ENCODE results near the gene ZFAND3. TPM values are rescaled to one million over a fixed set of nuclear protein-coding genes. Genes with fewer than 3 reads are reported as not detected.

The ZFAND3 gene
- total RNA-seq, 2 experiments from 2014 or later = 8.3 to 33.8 TPM

DNA sequence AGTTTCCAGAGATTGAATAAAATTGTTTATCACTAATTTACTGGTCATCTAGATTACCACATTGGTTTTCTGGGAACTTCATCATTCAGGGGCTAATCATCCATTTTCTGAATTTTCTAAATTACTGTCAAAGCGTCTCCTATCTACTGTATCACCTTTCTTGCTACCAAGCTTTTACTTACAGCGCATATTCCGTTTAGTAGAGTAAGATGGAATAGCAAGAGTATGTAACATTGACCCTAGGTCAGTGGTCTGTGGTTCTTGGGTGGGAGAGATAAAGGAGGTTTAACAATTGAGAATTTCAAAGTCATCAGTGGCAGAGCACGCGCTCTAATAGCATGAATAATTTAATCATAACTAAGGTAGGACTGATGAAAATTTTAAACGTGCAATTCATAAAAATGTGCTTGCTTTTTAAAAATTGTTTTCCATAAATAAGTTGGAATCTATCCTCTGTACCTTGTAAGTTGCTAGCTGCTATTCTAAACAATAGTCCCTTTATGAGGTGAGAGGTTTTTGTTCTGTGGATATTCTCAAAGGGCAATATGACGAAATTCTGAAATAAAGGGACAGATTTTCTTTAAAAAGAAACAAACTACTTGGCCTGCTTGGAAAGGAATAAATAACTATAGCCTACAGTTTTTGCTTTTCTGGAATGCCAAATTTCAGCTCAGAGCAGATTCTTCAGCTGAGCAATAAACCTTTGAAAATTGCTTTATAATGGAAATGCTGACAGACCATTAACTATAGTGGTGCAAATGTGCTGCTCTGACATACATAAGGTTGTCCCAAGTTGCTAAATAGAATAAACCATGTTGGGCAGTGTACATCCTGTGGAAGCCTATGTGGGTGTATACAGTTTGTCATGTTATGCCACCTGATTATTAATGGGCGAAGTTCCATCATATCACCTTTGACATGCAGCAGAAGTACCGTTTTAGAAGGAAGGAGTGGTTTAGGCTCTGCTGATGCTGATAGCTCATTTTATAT is 84.1 kb downstream of the ZFAND3 start:
- H3K36me3 ChIP-seq (ENCODE audit: insufficient read depth, low read length) = no peaks in the 10 kb centered on the region
- no TSS peak for BruUV-seq (replicated peaks)
- intact Hi-C loops (cut with micrococcal nuclease; ENCODE audit: unreplicated experiment) = no loop called here
- H3K9me3 ChIP-seq (ENCODE audit: low read length) = no peaks in the 10 kb centered on the region
- H3K27ac ChIP-seq (ENCODE audit: low read depth, low read length, poor library complexity, severe bottlenecking) = no peak overlapping the region
- no peak overlapping the region for H3K4me2 ChIP-seq (ENCODE audit: low read length)
- peaks cover 4% of the 10 kb centered on the region for H3K79me2 ChIP-seq (ENCODE audit: insufficient read depth, low read depth, low read length)
- no peak overlapping the region for H2AFZ ChIP-seq (ENCODE audit: low read length)
- no peaks in the 10 kb centered on the region for H3K4me1 ChIP-seq (ENCODE audit: insufficient read depth, low read length, poor library complexity, severe bottlenecking)
- TF ChIP-seq, protein P1, sequence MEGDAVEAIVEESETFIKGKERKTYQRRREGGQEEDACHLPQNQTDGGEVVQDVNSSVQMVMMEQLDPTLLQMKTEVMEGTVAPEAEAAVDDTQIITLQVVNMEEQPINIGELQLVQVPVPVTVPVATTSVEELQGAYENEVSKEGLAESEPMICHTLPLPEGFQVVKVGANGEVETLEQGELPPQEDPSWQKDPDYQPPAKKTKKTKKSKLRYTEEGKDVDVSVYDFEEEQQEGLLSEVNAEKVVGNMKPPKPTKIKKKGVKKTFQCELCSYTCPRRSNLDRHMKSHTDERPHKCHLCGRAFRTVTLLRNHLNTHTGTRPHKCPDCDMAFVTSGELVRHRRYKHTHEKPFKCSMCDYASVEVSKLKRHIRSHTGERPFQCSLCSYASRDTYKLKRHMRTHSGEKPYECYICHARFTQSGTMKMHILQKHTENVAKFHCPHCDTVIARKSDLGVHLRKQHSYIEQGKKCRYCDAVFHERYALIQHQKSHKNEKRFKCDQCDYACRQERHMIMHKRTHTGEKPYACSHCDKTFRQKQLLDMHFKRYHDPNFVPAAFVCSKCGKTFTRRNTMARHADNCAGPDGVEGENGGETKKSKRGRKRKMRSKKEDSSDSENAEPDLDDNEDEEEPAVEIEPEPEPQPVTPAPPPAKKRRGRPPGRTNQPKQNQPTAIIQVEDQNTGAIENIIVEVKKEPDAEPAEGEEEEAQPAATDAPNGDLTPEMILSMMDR (conservative IDR thresholded peaks at IDR 0.05; ENCODE audit: low read length) = no peak
- TF ChIP-seq EZH2phosphoT487 (IDR thresholded peaks at IDR 0.05; ENCODE audit: borderline replicate concordance, low read depth, low read length) = no peak
- H3K4me3 ChIP-seq (ENCODE audit: low read depth, low read length, poor library complexity, severe bottlenecking) = no peak overlapping the region
- H3K9me2 ChIP-seq (ENCODE audit: insufficient read depth, low read length) = no peaks in the 10 kb centered on the region
- peaks cover 28% of the 10 kb centered on the region for H4K20me1 ChIP-seq (ENCODE audit: insufficient read depth, low read length)
- no peak for DNase-seq (ENCODE audit: low spot score)
- ChIA-PET POLR2A (interaction anchor here (0.6 to 1.3 kb wide), 3 partner anchors 16 to 88 kb away, joined by 3 to 5 read pairs (median 4); no protein-coding TSS in a partner anchor), CTCF (ENCODE audit: unreplicated experiment) (no interaction called here)

DNA sequence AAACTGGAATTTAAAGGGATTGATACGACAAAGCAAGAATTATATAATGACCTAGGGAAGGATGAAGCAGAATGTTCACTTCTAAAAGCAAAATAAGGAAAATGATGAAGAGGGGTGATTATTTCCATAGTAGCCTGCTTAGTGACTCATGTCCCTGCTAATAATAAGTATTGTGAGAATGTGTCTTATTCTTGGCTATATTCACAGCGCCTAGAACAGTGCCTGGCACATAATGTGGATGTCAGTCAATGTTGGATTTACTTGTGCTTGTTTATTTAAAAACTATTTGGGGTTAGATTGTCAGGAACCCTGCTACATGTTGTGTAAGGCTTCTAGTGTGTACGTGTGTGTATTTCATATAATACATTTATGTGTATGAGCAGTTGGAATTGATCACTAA is 85.1 kb downstream of the ZFAND3 start:
- peaks cover 4% of the 10 kb centered on the region for H3K79me2 ChIP-seq (ENCODE audit: insufficient read depth, low read depth, low read length)
- H2AFZ ChIP-seq (ENCODE audit: low read length) = no peak overlapping the region
- CTCF ChIA-PET (ENCODE audit: unreplicated experiment) = no interaction called here
- H3K4me1 ChIP-seq (ENCODE audit: insufficient read depth, low read length, poor library complexity, severe bottlenecking) = no peaks in the 10 kb centered on the region
- no peak for TF ChIP-seq EZH2phosphoT487 (IDR thresholded peaks at IDR 0.05; ENCODE audit: borderline replicate concordance, low read depth, low read length)
- TF ChIP-seq, protein P1 (conservative IDR thresholded peaks at IDR 0.05; ENCODE audit: low read length) = no peak
- no peaks in the 10 kb centered on the region for H3K9me2 ChIP-seq (ENCODE audit: insufficient read depth, low read length)
- BruUV-seq (replicated peaks) = no TSS peak
- no peaks in the 10 kb centered on the region for H3K9me3 ChIP-seq (ENCODE audit: low read length)
- POLR2A ChIA-PET = no interaction called here
- no peak overlapping the region for H3K4me3 ChIP-seq (ENCODE audit: low read depth, low read length, poor library complexity, severe bottlenecking)
- no peaks in the 10 kb centered on the region for H3K36me3 ChIP-seq (ENCODE audit: insufficient read depth, low read length)
- intact Hi-C loops (cut with micrococcal nuclease; ENCODE audit: unreplicated experiment) = no loop called here
- no peak overlapping the region for H3K27ac ChIP-seq (ENCODE audit: low read depth, low read length, poor library complexity, severe bottlenecking)
- H4K20me1 ChIP-seq (ENCODE audit: insufficient read depth, low read length) = peaks cover 28% of the 10 kb centered on the region
- no peak overlapping the region for H3K4me2 ChIP-seq (ENCODE audit: low read length)
- DNase-seq (ENCODE audit: low spot score) = no peak

DNA sequence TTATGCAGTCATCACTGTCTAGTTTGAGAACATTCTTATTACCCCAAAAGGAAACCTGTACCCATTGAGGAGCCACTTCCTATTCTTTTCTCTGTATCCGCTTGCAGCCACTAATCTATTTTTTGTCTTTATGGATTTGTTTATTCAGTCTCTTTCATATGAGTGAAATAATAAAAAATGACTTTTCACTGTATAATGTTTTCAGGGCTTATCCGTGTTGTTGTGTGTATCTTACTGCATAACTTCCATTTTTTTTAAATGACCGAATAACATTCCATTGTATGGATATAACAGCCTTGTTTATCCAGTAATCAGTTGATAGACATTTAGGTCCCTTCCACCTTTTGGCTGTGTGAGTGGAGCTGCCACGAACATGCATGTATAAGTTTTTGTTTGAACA is 86.6 kb downstream of the ZFAND3 start:
- Histone ChIP-seq H4K20me1 (ENCODE audit: insufficient read depth, low read length) (peaks cover 32% of the 10 kb centered on the region), H3K4me2 (ENCODE audit: low read length) (no peak overlapping the region), H3K27ac (ENCODE audit: low read depth, low read length, poor library complexity, severe bottlenecking) (no peak overlapping the region), H3K4me1 (ENCODE audit: insufficient read depth, low read length, poor library complexity, severe bottlenecking) (no peaks in the 10 kb centered on the region), H3K9me2 (ENCODE audit: insufficient read depth, low read length) (no peaks in the 10 kb centered on the region), H3K79me2 (ENCODE audit: insufficient read depth, low read depth, low read length) (peaks cover 4% of the 10 kb centered on the region; the same call in 1 of the 2 replicates), H3K9me3 (ENCODE audit: low read length) (no peaks in the 10 kb centered on the region), H3K36me3 (ENCODE audit: insufficient read depth, low read length) (no peaks in the 10 kb centered on the region), H2AFZ (ENCODE audit: low read length) (no peak overlapping the region), H3K4me3 (ENCODE audit: low read depth, low read length, poor library complexity, severe bottlenecking) (no peak overlapping the region)
- DNase-seq (ENCODE audit: low spot score) = no peak
- POLR2A ChIA-PET = no interaction called here
- BruUV-seq (replicated peaks) = no TSS peak
- CTCF ChIA-PET (ENCODE audit: unreplicated experiment) = no interaction called here
- TF ChIP-seq, protein P1 (conservative IDR thresholded peaks at IDR 0.05; ENCODE audit: low read length) = no peak
- TF ChIP-seq EZH2phosphoT487 (IDR thresholded peaks at IDR 0.05; ENCODE audit: borderline replicate concordance, low read depth, low read length) = no peak
- intact Hi-C loops (cut with micrococcal nuclease; ENCODE audit: unreplicated experiment) = no loop called here

All from OCI-LY7 (cell line).